ENCODE results near the gene ZNF761. TPM values are rescaled to one million over a fixed set of nuclear protein-coding genes. Genes with fewer than 3 reads are reported as not detected.
"Not testable (repeated sequence)": the region's sequence is repeated elsewhere in the genome, so short reads cannot be mapped to it uniquely, and the experiment has no call there.

The ZNF761 gene
- total and polyA plus RNA-seq, 3 donors from 2014 or later, result 6.4 to 15.9 (median 11.2) TPM

GRCh38 chr19:53409505-53410204 is 22.1 kb upstream of the ZNF761 start:
- DNase-seq, result no peak
- intact Hi-C loops (cut with DNase I; ENCODE audit: low total_unique reads), result no loop called here

DNA sequence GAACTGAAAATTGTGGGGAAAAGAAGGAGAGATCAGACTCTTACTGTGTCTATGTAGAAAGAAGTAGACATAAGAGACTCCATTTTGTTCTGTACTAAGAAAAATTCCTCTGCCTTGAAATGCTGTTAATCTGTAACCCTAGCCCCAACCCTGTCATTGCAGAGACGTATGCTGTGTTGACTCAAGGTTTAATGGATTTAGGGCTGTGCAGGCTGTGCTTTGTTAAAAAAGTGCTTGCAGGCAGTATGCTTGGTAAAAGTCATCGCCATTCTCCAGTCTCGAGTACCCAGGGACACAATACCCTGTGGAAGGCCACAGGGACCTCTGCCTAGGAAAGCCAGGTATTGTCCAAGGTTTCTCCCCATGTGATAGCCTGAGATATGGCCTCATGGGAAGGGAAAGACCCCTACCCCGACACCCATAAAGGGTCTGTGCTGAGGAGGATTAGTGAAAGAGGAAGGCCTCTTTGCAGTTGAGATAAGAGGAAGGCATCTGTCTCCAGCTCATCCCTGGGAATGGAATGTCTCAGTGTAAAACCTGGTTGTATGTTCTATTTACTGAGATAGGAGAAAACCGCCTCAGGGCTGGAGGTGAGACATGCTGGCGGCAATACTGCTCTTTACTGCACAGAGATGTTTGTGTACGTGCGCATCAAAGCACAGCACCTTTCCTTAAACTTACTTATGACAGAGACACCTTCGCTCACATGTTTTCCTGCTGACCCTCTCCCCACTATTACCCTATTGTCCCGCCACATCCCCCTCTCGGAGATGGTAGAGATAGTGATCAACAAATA is 11.1 kb upstream of the ZNF761 start:
- H3K27me3 ChIP-seq; H3K36me3 ChIP-seq (ENCODE audit: low read depth, missing control alignments); H3K27ac ChIP-seq; DNase-seq; H3K9me3 ChIP-seq; H3K4me1 ChIP-seq; H3K4me3 ChIP-seq: not testable (repeated sequence)
- intact Hi-C loops (cut with DNase I; ENCODE audit: low total_unique reads), result loop anchor here (10.0 kb wide), 1 partner anchor 94 kb away; no protein-coding TSS in a partner anchor
- 69 to 75% methylated on average over 11 of the region's 11 CpGs for WGBS, 2 donors

More at GRCh38 chr19:53409505-53410204, 22.1 kb upstream of the ZNF761 start:
- Histone ChIP-seq H3K9me3 (no peaks in the 10 kb centered on the region), H3K36me3 (ENCODE audit: low read depth, missing control alignments) (no peaks in the 10 kb centered on the region), H3K4me1 (no peaks in the 10 kb centered on the region), H3K4me3 (no peak overlapping the region), H3K27ac (no peak overlapping the region), H3K27me3 (no peaks in the 10 kb centered on the region)
- WGBS, 2 donors, result 80 to 81% methylated on average over 7 of the region's 7 CpGs
- no peak for TF ChIP-seq POLR2A (IDR thresholded peaks at IDR 0.05)
- no peak for TF ChIP-seq CTCF (IDR thresholded peaks at IDR 0.05)

DNA sequence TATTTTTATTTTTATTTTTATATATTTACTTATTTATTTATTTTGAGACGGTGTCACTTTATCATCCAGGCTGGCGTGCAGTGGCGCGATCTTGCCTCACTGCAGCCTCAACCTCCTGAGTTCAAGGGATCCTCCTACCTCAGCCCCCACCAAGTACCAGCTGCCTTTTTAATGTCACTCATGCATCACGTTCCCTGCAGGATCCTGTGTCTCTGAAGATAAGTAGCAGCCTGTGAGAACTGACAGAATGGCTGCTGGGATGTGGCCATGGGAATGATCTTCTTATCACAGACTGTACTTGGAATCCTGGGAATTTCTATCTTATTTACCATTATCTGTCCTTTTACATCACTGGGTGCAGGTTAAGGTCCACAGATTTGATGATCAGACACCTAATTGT is 9.2 kb upstream of the ZNF761 start:
- H3K4me3 ChIP-seq, result no peak overlapping the region
- H3K27ac ChIP-seq, result no peak overlapping the region
- no peaks in the 10 kb centered on the region for H3K36me3 ChIP-seq (ENCODE audit: low read depth, missing control alignments)
- DNase-seq, result no peak
- 71 to 76% methylated on average over 5 of the region's 5 CpGs for WGBS, 2 donors
- intact Hi-C loops (cut with DNase I; ENCODE audit: low total_unique reads), result loop anchor here (10.0 kb wide), 1 partner anchor 92 kb away; no protein-coding TSS in a partner anchor
- no peaks in the 10 kb centered on the region for H3K9me3 ChIP-seq
- H3K4me1 ChIP-seq, result peaks cover 3% of the 10 kb centered on the region
- no peak for TF ChIP-seq POLR2A (IDR thresholded peaks at IDR 0.05)
- no peak for TF ChIP-seq CTCF (IDR thresholded peaks at IDR 0.05)
- no peaks in the 10 kb centered on the region for H3K27me3 ChIP-seq

GRCh38 chr19:53423074-53423473 is 8.7 kb upstream of the ZNF761 start:
- not testable (repeated sequence) for H3K4me1 ChIP-seq; H3K27me3 ChIP-seq; H3K9me3 ChIP-seq; H3K4me3 ChIP-seq; H3K36me3 ChIP-seq (ENCODE audit: low read depth, missing control alignments); H3K27ac ChIP-seq
- peak; percentile 25 for DNase-seq
- 0 to 20% methylated on average over 1 to 4 of the region's 13 CpGs for WGBS, 2 donors
- intact Hi-C loops (cut with DNase I; ENCODE audit: low total_unique reads), result loop anchor here (10.0 kb wide), 1 partner anchor 92 kb away; no protein-coding TSS in a partner anchor

GRCh38 chr19:53423680-53424079 is 8.1 kb upstream of the ZNF761 start:
- H3K36me3 ChIP-seq (ENCODE audit: low read depth, missing control alignments); H3K4me3 ChIP-seq; H3K4me1 ChIP-seq; H3K9me3 ChIP-seq; DNase-seq; H3K27ac ChIP-seq; H3K27me3 ChIP-seq: not testable (repeated sequence)
- WGBS, 2 donors, result 38 to 47% methylated on average over 8 of the region's 8 CpGs
- intact Hi-C loops (cut with DNase I; ENCODE audit: low total_unique reads), result loop anchor here (10.0 kb wide), 1 partner anchor 91 kb away; no protein-coding TSS in a partner anchor

GRCh38 chr19:53424968-53425597 is 6.7 kb upstream of the ZNF761 start:
- 21 to 27% methylated on average over 9 of the region's 9 CpGs for WGBS, 2 donors
- intact Hi-C loops (cut with DNase I; ENCODE audit: low total_unique reads), result loop anchor here (10.0 kb wide), 1 partner anchor 90 kb away; no protein-coding TSS in a partner anchor
- H3K27ac ChIP-seq, result no peak overlapping the region
- peak; percentile 88 for DNase-seq
- no peak overlapping the region for H3K4me3 ChIP-seq
- no peaks in the 10 kb centered on the region for H3K27me3 ChIP-seq
- peaks cover 3% of the 10 kb centered on the region for H3K4me1 ChIP-seq
- no peaks in the 10 kb centered on the region for H3K36me3 ChIP-seq (ENCODE audit: low read depth, missing control alignments)
- TF ChIP-seq POLR2A (IDR thresholded peaks at IDR 0.05), result no peak
- TF ChIP-seq CTCF (IDR thresholded peaks at IDR 0.05), result peak; percentile 21 to 78 (median 67)
- no peaks in the 10 kb centered on the region for H3K9me3 ChIP-seq
